Astrocyte of the cerebellum (primary cell): ENCODE measurements around the gene CDK9.

Source experiments
- DNase-seq: peaks from one replicate; pipeline ENCODE4 v3.0.0-alpha.2; 2011; ENCODE audit warnings: low read depth
- H3K4me3 ChIP-seq: 2 replicates; pipeline ENCODE4 v1.5.1; 2011; ENCODE audit warnings: mild to moderate bottlenecking, low read depth, low read length, moderate library complexity
- CTCF ChIP-seq: IDR thresholded peaks from 2 replicates; pipeline ENCODE4 v1.5.1; 2012; ENCODE audit warnings: low read length, low read depth, moderate library complexity, mild to moderate bottlenecking; ENCODE audit errors: missing control alignments
- in situ Hi-C: cut with HindIII; loops from 2 replicates; pipeline ENCODE4 v1.10.0; 2017; ENCODE audit warnings: low sequenced_read_pairs

The CDK9 gene

GRCh38 chr9:127793093-127793708 lies 7.4 kb downstream of the CDK9 start:
- in situ Hi-C loops, result no loop called here
- H3K4me3 ChIP-seq, result no peak overlapping the region
- no peak for TF ChIP-seq CTCF
- no peak for DNase-seq

- in situ Hi-C loops, result no loop called here
- H3K4me3 ChIP-seq, result no peak overlapping the region
- no peak for DNase-seq
- no peak for TF ChIP-seq CTCF
These were observed 8.4 kb downstream of the CDK9 start for GRCh38 chr9:127794001-127794791.

GRCh38 chr9:127796225-127796813 lies 10.5 kb downstream of the CDK9 start:
- TF ChIP-seq CTCF, result no peak
- no peak for DNase-seq
- H3K4me3 ChIP-seq, result no peak overlapping the region
- in situ Hi-C loops, result no loop called here

- no peak overlapping the region for H3K4me3 ChIP-seq
- DNase-seq, result no peak
- in situ Hi-C loops, result no loop called here
- no peak for TF ChIP-seq CTCF
These were observed 11.1 kb downstream of the CDK9 start for GRCh38 chr9:127796852-127797370.

GRCh38 chr9:127801955-127802575 lies 16.2 kb downstream of the CDK9 start:
- in situ Hi-C loops, result no loop called here
- TF ChIP-seq CTCF, result peak; percentile 22
- no peak for DNase-seq
- H3K4me3 ChIP-seq, result peak overlapping the region; percentile 89
